OCI-M1 (cell line): ENCODE data around the gene DUSP5.

Experiments
- DNase-seq: peaks from one replicate; lab custom pipeline; 2025; lab: John Stamatoyannopoulos, UW

Gene DUSP5

DNA sequence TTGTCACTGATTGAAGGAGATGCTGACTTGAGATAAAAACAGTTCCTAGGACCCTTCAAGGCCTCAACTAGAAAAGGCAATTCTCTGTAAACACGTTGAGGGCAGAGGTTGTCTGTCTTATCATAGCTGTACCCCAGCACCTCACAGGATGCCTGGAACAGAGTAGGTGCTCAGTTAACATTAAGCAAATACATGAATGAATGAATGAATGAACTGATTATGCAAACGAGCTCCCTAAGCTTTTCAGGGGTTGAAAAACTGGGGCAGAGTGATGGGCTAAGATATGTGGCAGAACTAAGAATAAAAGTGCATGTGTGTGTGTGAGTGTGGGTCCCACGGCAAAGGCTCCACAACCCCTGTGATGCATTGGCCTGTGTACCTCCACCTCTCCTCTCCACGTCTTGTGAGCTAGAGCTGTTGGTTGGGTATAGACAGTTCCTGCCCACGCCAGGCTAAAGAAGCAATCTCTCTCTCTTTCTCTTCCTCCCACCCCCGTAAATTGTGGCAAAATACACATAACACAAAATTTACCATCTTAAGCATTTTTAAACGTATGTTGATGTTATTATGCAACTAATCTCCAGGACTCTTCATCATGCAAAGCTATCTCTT is 48.9 kb downstream of the DUSP5 start:
- DNase-seq, result no peak

DNA sequence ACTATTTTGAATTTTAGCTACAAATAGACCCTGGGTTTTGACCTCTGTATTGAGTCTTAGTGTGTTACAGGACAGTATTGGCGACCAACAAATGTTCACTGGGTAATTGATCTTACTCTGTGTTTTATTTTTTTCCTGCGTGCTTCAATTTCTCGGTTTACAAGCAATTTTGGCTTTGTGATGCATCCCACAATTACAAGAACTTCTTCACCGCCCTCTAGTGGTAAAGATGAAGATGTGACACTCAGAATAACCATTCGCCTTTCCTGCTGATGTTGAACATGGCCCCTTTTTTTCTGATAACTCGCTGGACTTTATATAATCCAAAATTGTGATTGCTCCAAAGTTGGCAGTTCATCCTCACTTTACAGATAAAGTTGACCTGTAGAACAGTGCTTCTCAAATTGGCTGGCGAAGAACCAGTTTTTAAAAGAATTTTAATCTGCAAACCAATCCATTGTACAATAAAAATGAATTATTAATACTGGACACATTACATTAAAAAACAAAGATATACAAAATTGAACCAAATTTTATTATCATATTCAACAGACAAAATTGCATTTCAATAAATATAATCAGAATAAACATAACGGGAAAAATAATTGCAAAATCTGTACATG is 49.5 kb downstream of the DUSP5 start:
- DNase-seq, result peak; percentile 80

DNA sequence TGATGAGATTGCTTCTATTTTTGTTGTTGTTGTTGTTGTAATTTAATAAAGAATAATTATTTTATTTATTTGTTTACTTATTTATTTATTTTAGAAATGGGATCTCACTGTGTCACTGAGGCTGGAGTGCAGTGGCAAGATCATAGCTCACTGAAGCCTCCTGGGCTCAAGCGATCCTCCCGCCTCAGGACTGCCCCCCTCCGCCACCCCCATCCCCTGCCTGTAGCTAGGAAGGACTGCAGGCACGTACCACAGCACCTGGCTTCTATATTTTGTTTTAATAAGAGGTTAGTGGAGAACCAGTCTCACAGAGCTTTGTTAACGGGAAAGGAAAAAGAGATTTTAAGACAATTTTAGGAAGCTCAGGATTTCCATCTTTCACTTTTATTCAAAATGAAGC is 50.3 kb downstream of the DUSP5 start:
- no peak for DNase-seq

DNA sequence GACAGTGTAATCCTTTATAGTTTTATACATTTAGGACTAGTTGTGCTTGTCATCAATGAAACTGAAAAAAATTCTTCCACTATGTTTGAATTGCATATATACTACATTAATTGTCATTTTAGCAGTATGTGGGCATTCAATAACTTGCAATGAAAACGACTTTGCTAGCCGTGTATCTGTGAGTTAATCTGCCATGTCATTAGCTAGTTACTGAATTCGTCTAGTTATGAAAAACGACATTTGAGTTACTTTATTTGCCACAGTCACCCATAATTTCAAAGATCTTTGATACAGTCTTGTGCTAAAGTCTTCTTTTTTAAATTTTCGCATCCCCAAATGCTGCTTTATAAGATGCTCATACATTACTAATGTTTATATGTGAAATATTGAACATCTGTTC is 51.5 kb downstream of the DUSP5 start:
- DNase-seq, result no peak

DNA sequence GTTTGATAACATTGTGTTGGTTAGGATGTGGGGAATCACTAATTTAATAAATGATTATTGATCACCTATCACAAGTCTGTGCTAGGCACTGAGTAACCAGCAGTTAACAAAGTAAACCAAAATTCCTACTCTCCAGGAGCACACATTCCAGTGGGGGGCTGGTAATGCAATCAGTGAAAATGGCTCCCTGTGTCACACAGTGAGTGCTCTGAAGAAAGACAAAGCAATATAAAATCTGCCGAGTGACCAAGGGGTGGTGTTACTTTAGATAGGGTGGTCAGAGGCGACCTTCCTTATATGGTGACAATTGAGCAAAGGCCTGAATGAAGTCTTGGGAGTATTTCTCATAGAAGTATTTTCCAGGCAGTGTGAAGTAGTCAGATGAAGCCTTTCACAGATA is 56.2 kb downstream of the DUSP5 start:
- DNase-seq, result no peak

DNA sequence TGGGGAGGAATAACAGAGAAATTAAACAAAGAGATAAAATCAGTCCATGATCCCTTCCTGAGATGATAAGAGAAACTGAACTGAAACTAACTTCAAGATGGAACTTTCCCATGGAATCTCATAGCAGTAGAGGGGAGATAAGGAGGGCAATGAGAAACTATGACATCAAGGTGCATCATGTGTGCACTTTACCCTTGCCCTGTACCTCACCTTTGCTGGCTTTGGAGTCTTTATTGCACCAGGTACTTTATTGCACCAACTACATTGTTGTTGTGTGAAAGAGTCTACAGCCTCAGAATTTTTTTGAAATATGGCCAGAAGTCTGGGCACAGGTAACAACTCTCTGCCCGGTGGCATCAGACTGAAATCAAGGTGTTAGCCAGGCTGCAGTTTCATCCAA is 58.6 kb downstream of the DUSP5 start:
- no peak for DNase-seq

DNA sequence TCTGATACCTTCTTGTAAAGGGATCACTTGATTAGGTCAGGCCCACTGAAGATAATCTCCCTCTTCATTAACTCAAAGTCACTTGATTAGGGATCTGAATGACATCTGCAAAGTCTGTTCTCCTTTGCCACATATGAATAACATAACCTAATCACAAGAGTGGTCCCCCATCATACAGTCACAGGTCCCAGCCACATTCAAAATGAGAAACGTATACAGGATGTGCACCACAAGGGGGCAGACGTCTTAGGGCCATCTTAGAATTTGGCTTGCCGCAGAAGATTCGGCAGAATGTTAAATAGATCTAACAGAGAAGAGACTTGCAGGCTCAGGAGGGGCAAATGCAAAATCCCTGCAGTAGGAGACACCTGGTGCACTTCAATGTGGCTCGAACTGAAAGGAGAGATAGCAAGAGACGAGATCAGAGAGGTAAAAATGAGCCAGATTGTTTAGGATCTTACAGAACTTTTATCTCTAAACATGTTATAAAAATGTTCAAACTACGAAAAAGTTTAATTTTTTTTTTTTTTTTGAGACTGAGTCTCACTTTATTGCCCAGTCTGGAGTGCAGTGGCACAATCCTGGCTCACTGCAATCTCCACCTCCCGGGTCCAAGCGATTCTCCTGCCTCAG is 59.4 kb downstream of the DUSP5 start:
- peak; percentile 83 for DNase-seq

DNA sequence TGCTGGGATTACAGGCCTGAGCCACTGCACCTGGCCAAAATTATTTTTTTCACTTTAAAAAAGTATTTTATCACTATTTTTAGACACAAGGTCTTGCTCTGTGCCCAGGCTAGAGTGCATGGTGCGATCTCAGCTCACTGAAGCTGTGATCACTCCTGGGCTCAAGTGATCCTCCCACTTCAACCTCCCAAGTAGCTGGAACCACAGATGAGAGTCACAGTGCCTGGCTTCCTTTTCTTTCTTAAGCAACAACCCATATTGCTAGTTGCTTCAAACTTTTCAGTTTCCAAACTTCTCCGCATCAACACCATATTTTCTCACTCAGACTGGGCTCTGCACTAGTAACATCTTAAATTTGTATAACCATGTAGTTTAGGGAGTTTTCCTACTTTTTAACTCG is 60.3 kb downstream of the DUSP5 start:
- DNase-seq, result no peak

DNA sequence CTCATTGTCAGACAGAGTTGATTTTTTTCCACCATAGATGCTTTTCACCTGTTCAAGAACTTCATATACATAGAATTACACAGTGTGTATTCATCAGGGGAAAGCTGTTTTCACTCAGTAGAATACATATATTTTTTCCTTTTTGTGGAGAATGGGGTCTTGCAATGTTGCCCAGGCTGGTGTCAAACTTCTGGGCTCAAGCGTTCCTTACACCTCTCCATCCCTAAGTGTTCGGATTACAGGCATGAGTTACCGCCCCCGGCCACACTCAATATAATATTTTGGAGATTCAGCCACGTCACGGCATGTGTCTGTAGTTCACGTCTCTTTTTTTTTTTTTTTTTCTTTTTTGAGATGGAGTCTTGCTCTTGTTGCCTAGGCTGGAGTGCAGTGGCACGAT is 62.3 kb downstream of the DUSP5 start:
- DNase-seq, result no peak
